HG03520 (cell line): ENCODE results near the gene NCOA7.
"Not testable (repeated sequence)": the region's sequence is repeated elsewhere in the genome, so short reads cannot be mapped to it uniquely, and the experiment has no call there.

Experiments
- ATAC-seq: cut with Tn5 transposase; IDR thresholded peaks from one replicate; pipeline ENCODE4 v1.9.1; 2021; ENCODE audit warnings: mild to moderate bottlenecking, moderate library complexity; ENCODE audit not compliant: unreplicated experiment

NCOA7 gene

GRCh38 chr6:125944434-125944816, 153.7 kb downstream of the NCOA7 start:
- no peak for ATAC-seq

DNA sequence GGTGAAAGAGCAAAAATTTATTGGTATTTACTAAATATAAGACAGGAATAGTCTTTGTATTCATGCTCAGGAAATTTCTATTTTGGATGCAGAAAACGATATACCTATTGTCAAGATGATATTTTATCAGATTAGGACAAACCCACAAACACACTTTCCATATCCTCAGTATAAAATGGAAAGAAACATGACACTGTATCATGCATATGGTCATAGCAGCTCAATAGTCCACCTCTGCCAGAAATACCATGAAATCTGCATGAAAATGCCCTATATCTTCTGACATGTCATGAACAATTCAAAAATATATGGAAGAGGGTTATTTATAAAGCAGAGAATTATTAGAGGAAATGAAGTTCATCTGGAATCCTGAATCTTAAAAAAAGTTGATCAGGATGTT, 154.1 kb downstream of the NCOA7 start:
- ATAC-seq, result no peak

- no peak for ATAC-seq
These were observed 154.8 kb downstream of the NCOA7 start for GRCh38 chr6:125945378-125946141.

DNA sequence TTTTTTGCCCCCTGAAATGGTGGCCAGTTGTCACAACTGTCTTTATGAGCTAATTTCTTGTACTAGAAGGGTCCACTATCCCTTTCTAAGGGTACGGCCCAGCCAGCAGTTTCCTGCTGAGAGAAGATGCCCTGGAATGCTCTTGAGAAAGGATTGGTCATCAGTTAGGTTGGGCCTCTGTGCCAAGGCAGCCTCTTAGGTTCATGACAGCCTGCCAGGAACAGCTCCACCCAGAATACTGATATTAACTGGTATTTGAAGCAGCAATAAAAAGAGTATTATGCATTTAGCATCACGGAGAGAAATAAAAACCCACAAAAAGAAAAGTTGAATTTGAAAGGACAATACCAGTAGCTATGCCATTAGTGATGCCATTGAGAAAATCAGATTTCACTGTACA, 156.9 kb downstream of the NCOA7 start:
- no peak for ATAC-seq

DNA sequence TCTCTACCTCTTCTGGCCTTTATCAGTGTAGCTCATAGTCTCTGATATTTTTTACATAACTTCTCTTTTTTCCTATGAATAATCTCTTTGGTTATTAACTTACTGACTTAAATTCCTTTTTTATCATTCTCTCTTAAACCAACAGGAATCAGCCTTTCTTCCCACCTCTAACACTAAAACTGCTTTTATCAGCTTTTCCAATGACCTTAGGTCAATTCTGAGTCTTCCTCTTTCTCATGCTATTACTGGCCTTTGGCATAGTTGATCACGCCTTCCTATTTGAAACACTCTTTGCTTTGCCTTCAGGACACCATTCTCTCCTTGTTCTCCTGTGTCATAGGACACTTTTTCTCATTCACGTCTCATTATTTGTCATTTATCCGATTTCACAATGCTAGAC, 157.7 kb downstream of the NCOA7 start:
- ATAC-seq, result no peak

GRCh38 chr6:125949069-125949468, 158.3 kb downstream of the NCOA7 start:
- ATAC-seq, result no peak

DNA sequence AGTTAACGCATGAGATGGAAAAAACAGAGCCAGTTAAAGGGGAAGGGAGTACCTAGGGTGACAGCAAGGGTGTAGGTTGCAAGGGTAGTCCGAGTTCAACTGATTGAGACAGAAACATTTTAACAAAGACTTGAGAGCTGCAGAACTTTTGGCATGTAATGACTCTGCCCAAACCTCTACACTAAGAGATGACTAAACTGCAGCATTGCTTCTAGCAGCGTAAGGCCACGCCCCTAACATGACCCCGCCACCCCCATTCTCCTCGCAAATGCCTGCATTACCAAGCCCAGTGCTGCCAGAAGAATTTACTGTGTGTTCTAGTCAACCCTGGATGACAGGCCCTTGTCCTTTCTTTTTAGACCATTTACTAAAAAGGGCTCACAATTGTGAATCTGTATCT, 159.5 kb downstream of the NCOA7 start:
- ATAC-seq, result no peak

GRCh38 chr6:125950716-125951115, 160.0 kb downstream of the NCOA7 start:
- not testable (repeated sequence) for ATAC-seq

DNA sequence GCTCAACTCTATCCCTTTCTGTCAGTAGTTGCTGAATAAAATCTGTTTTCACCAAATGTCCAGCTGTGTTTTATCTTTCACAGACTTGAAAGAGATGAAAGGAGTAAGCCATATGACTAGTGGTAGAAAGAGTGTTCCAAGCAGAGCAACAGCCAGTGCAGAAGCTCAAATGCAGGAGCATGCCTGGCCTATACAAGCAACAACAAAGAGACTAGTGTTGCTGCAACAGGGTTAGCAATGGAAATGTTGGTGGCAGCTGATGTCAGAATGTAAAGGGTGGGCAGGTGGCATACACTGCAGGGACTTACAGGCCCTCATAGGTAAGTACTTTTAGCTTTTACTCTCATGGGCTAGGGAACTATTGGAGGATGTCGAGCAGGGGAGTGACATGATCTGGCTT, 160.6 kb downstream of the NCOA7 start:
- ATAC-seq, result no peak

DNA sequence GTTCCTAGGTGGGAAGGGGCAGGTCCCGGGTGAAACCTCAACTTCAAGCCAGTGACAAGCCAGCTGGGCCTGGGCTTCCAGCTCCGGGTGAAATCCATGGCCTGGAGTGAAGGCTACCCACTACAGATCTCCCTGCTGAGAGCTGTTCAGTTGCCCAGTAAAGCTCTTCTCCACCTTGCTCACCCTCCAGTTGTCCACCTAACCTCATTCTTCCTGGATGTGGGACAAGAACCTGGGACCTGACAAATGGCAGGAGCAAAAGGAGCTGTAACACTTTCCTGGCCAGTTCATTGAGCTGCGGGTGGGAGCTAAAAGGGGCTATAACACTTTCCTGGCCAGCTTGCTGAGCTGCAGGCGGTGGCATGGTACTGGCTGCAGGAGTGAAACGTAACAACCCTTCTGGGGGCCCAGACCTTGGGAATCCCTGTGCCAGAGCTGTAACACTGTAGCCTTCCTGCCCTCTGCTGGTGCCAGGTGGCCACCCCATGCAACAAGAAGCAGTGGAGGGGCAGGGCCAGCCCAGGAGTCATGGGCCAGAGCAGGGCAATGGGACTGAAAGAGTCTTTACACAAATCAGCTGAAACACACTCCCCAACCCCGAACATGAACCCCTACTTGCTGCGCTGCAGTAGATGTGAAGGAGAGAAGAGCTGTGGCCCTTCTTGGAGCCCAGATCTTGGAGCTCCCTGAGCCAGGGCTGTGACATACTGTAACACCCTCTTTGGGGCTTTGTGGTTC, 162.2 kb downstream of the NCOA7 start:
- ATAC-seq, result no peak

DNA sequence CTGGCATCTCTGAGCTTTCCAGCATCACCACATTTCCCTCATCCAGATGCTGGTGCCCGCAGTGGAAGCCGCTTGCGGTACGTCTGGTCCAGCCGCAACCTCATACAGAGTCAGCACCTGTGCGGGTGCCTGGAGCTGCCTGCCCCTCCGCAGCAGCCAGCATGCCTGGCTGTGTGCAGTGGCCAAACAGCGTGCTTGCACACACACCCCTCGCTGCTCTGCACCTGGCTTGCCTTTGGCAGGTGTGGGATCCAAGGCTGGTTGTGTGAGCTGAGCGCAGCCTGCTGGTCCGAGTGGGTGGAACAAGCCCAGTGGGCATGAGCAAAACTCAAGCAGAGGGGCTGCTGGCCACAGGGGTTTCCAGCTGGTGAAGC, 162.7 kb downstream of the NCOA7 start:
- ATAC-seq, result no peak

GRCh38 chr6:125954735-125955339, 164.1 kb downstream of the NCOA7 start:
- ATAC-seq, result no peak

GRCh38 chr6:125955973-125956372, 165.2 kb downstream of the NCOA7 start:
- ATAC-seq, result no peak

DNA sequence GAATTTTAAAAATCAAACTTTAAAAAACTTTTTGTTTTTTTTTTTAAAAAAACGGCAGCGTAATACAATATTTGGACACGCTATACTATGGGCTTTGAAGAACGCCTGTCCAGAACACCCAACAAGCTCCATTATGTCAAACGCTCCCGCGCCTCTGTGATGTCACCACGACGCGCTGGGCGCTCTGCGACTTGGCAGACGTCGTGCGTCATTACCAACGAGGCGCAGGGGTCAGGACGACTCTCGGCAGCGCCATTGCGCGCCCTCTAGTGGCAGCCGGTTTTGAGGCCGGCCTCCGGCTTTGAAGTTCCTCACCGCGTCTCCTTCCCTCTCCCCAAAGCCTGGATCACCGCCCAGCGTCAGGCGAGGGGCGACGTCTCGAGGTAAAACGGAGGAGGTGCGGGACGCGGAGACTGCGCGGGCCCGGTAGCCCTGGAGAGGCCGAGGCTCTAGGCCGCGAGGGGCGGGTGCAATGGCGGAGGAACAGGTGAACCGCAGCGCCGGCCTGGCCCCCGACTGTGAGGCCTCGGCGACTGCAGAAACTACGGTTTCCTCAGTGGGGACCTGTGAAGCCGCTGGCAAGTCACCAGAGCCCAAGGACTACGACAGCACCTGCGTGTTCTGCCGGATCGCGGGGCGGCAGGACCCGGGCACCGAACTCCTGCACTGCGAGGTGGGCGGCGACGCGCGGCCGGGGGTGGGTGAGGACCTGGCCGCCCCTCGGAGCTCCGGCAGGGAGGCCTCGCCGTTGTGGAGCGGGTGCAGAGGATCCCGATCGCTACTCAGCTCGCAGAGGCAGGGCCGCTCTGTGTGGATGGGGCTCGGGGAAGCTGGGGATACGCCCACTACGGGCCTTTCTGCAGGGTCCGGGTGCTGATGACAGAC, 166.0 kb downstream of the NCOA7 start, which contains the start of gene HINT3:
Gene HINT3 (plus strand): TSS at position 265 of the 885 bp plus-strand sequence. CDS start 208 bp downstream, at position 473.
- ATAC-seq, result peak; percentile 94

- ATAC-seq, result no peak
These were observed 166.6 kb downstream of the NCOA7 start for GRCh38 chr6:125957391-125957693.

DNA sequence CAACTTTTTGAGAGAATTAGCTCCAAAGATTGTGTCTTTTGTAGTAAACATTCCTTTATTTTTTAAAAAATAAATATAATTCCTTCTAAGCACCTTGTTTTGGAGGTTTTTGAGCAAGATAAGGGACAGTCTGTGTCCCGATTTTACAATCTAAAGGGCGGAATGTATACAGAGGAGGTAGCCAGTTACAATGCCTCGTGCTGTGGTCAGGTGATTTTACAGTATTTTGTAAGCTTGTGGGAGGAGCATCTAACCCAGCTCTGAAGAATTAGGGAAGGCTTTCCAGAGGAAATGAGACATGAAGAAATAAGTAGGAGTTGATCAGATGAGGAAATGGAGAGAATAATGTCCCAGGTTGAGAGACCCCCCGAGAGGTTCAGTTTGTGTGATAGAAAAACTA, 167.1 kb downstream of the NCOA7 start:
- no peak for ATAC-seq

DNA sequence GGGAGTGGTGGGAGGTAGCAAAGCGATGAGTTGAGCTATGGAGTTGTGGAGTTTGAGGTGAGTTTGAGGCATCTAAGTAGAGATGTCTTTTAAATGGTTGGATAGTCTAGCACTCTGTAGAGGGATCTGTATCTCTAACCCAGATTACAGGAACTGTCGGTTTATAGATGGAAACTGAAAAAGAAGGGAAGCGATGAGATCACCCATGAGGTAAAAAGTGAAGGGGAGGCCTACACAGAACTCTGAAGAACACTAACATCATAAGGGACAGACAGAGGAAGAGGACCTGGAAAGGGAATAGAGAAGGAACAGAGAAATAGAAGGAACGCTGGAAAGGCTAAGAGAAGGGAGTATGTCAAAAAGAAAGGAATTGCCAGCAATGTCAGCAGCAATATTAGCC, 168.3 kb downstream of the NCOA7 start:
- ATAC-seq, result no peak

- ATAC-seq, result no peak
These were observed 170.4 kb downstream of the NCOA7 start for GRCh38 chr6:125961117-125961516.

- ATAC-seq, result no peak
These were observed 172.2 kb downstream of the NCOA7 start for GRCh38 chr6:125962900-125963497.

DNA sequence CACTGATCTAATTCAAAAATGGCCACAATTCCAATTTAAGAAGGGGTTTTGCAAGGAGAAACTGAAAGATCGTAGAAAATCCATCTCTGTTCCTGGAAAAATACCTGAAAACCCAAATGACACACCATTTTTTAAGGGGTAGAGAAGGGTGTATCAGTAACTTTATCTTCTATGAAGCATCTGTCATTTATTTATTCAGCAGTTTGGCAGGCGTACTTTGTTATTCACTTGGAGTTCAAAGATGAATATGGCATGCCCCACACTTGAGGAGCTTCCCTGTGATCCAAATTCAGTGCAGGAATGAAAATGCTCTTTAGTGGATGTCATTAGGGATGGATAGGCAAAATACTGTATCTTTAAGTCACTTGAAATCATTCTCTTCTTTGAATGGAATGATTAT, 173.1 kb downstream of the NCOA7 start:
- no peak for ATAC-seq

- no peak for ATAC-seq
These were observed 175.8 kb downstream of the NCOA7 start for GRCh38 chr6:125966569-125966968.
